GM19043 (cell line): ENCODE measurements around the gene BRSK2.
"Not testable (repeated sequence)": the region's sequence is repeated elsewhere in the genome, so short reads cannot be mapped to it uniquely, and the experiment has no call there.

Experiments used
- ATAC-seq: cut with Tn5 transposase; IDR thresholded peaks from one replicate; pipeline ENCODE4 v1.9.1; 2021; ENCODE audit warnings: low read depth; ENCODE audit not compliant: unreplicated experiment

Gene BRSK2

DNA sequence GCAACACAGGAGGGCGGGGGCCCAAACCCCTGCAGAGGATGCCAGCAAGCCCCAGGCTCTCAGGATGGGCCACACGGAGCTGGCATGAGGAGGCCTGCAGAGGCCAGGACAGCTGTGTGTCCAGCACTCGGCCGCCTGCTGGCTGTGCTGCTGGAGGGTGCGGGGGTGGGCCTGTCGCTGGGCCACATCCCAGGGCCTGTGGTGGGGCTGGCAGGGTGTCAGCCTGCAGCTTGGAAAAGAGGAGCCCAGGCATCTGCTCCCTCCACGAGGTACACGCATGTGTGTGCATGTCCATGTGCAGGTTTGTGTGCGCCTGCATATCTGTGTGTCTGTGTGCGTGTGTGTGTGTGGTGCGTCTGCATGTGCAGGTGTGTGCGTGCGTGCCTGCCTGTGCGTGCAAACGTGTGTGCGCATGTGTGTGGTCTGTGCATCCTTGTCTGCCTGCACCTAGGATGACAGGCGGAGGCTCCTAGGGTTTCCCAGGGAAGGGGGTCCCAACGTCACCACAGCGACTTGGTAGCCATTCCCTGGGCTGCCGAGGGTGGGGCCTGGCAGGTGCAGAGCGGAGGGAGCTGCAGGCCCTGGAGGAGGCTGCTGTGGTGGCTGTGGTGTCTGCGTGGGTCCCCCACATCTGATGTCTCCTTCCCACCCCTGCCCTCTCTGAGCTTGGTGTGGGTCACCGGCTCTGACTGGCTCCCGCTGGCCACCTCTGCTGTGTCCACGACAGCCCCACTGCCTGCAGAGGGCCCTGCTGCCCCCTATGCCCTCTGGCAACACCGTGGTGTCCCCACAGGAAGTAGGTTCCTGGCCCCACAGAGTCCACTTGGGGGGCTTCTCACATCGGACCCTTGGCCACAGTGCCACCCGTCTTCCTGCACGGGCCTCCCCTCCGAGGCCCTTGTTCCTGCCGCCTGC, 17.1 kb downstream of the BRSK2 start:
- ATAC-seq: no peak

DNA sequence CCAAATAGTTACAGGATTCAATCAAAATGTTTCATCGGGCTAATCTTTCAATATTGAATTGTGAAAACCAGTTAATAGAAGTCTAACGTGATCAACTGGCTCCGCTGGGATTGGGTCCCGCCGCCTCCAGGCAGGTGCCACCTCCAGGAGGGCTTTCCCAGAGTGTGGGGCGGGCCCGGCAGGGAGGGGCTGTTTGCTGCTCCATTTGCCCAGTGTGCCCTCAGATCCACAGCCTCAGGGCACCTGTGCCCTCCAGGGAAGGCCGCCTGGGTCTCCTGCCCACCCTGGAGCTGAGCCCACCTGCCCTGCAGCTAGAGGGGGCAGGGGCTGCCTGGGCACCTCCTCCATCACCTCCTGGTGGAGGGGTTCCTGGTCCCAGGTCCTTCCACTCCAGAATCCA, 17.9 kb downstream of the BRSK2 start:
- ATAC-seq: no peak

DNA sequence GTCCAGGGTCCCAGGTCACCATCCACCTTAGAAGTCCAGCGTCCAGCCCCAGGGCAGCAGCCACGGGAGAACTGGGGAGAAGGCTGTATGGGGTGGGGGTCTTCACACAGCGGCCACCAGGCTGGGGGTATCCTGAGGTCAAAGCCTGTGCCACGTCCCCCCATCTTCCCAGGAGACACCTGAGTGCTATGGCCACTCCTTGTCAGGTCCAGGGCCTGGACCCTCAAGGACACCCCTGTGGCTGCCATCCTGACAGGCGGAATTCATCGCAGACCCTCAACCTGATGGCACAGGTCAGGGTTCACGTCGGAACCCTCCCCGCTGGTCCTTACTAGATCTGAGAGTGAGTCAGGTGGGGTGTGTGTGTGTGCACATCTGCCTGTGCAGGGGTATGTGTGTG, 18.6 kb downstream of the BRSK2 start:
- no peak for ATAC-seq

DNA sequence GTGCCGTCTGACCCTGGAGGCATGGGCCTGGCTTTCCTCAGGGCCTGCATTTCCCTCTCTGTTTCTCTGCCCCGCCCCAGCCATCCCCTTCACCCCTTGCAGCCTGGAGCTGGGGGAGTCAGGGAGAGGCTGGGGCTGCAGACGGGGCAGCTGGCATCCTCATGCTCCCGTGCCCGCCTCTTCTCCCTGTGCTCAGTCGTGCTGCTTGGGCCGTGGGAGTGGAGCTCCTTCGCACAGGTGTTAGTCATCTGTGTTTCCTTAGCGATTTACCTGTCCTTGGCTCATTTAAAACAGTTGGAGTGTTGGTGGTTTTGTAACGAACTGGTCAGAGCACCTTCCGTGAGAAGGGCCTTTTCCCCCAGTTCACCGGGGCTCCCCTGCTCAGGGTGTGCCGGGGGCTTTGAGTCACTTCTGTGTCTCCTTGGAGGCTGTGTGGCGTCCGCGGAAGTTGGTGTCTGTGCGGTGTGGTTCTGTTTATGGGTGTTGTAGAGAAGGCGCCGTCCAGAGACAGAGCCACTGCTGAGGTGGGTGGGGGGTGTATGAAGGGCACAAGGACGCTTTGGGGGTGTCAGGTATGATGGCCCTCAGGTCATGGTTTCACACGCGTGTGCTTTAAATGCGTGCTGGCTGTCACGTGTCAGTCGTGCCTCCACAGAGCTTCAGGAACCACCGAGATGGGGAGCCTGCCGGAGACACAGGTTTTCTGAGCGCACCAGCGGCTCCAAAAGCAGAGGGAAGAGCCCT, 19.5 kb downstream of the BRSK2 start:
- no peak for ATAC-seq

DNA sequence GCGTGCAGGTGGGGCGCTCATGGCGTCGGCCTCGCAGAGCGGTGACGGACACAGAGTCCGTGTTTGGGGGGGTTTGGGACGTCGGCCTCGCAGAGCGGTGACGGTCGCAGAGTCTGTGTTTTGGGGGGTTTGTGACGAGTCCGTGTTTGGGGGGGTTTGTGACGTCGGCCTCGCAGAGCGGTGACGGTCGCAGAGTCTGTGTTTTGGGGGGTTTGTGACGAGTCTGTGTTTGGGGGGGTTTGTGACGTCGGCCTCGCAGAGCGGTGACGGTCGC, 20.1 kb downstream of the BRSK2 start:
- ATAC-seq: not testable (repeated sequence)

DNA sequence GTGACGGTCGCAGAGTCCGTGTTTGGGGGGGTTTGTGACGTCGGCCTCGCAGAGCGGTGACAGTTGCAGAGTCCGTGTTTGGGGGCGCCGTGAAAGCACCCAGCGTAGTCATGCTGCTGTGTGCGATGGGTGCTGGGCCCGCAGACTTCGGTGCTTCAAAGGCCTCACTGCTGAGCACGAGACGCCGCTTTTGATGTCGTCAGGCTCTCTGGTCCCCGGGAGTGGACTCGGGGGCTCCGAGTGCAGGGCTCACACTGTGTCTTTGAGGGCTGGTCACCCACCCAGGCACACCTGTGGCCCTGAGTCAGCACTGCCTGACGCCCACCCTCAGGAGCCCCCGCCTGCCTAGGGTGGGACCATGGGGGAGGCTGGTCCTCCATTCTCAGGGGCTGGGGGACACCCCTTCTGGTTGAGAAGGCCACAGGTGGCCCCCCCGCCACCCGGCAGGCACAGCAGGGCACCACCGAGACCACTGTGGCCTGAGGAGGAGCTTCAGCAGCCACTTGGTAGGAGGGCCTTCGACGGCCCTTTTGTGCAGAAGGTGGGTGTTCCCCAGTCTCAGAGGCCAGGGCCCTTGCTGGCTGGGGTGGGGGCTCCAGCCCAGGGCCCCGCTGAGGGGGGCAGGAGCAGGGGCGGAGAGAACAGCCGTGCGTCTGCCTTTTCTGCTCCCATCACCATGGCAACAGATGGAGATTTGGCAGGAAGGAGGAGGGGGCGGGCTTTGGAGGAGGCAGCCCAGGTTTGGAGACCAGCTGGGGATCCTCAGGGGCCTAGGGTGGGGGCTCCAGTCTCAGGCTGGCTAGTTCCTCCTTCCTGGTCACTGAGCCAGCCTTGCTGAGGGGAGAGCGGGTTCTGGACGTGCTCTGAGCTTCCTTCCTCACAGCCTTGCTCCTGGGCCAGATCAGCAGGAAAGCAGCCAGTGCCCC, 20.9 kb downstream of the BRSK2 start:
- ATAC-seq: no peak

DNA sequence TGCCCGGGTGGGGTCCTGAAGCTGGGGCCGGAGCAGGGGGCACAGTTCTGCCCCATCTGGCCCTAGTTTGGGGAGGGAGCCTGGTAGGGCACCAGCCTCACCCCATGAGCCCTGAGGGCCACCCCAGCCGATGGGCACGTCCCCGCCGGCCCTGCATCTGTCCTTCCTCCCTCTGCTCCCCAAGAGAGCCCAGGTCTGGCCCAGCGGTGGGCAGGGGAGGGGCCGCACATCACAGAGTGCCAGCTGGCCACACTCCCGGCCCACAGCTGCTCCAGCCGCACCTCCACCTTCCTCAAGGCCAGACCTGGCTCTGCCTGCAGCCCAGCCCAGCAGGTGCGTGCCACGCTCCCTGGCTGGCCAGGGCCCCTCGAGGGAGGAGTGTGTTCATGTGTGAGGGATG, 21.6 kb downstream of the BRSK2 start:
- ATAC-seq: no peak

DNA sequence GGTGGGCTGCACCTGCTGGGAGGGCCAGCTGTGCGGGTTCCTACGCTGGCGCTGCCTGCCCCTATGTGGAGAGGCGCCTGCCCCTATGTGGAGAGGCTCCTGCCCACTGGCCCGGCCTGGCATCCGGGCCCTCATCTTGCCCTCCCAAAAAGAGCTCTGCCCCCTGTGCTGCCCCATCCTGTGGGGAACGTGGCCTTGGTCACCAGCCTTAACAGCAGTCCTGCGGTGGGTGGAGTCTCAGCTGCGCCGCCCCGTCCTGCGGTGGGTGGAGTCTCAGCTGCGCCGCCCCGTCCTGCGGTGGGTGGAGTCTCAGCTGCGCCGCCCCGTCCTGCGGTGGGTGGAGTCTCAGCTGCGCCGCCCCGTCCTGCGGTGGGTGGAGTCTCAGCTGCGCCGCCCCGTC, 22.0 kb downstream of the BRSK2 start:
- ATAC-seq: not testable (repeated sequence)

DNA sequence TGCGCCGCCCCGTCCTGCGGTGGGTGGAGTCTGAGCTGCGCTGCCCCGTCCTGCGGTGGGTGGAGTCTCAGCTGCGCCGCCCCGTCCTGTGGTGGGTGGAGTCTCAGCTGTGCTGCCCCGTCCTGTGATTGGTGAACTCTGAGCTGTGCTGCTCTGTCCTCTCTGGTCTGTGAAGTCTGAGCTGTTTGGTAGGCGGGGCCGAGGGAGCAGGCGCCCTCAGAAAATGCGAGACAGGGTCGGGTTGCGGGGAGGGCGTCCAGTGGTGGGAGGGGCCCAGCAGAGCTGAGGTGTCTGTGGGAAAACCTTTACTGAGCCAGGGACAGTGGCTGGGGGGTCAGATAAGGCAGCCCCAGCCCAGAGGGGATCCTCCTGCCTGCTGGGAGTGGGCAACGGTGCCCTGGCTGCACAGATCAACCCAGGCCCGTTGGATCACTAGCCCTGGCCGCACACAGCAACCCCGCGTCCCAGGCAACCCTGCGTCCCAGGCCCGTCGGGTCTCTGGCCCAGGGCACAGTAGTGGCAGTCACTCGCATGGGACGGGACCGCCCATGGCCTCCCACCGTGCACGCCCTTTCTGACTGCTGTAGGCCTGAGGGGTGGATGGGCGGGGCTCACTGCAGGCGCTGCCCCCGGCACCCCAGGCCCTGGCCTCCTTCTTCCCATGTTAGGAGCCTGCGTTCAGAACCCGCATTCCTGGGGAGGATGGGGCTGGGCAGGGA, 22.8 kb downstream of the BRSK2 start:
- no peak for ATAC-seq

DNA sequence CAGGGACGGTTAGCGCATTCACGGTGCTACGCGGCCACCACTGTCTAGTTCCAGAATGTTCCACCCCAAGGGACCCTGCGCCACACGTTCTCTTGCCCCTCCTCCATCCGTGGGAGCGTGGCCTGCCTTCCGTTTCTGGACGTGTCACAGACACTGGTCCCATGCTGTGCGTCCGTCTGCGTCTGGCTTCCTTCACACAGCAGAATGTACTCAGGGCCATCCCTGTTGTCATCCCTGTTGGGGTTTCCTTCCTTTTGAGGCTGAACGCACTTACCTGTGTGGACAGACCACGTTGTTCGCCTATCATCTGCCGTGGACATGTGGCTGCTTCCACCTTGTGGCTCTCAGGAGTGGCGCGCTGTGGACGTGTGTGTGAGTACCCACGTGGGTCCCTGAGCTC, 24.9 kb downstream of the BRSK2 start:
- no peak for ATAC-seq

DNA sequence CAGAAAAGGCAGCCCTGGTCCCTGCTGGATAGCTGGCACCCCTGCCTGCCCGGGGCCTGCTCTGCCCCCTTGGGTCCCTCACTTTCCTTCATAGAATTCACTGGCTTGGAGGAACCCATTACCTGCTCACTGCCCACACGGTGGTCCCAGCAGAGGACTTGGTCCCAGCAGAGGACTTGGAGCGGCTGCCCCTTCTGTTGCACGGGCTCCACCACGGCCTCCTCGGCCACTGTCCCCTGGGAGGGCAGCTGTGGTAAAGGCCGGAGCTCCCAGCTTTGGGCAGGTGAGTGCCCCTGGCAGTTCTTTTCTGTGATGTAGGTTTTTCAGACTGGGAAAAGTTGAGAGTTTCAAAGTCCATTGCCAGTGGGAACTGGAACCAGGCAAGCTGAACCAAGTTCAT, 25.9 kb downstream of the BRSK2 start:
- ATAC-seq: no peak

DNA sequence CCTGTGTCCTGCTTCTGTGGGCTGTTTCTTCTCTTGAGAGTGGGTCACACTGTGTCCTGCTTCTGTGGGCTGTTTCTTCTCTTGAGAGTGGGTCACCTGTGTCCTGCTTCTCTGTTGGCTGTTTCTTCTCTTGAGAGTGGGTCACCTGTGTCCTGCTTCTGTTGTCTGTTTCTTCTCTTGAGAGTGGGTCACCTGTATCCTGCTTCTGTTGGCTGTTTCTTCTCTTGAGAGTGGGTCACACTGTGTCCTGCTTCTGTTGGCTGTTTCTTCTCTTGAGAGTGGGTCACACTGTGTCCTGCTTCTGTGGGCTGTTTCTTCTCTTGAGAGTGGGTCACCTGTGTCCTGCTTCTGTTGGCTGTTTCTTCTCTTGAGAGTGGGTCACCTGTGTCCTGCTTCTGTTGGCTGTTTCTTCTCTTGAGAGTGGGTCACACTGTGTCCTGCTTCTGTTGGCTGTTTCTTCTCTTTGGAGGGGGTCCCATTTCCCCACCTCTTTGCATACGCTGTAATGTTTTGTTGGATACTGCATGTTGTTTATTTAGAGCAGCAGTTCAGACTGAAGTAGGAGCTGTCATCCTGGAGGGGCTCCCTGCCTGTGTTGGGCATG, 28.6 kb downstream of the BRSK2 start:
- ATAC-seq: not testable (repeated sequence)

DNA sequence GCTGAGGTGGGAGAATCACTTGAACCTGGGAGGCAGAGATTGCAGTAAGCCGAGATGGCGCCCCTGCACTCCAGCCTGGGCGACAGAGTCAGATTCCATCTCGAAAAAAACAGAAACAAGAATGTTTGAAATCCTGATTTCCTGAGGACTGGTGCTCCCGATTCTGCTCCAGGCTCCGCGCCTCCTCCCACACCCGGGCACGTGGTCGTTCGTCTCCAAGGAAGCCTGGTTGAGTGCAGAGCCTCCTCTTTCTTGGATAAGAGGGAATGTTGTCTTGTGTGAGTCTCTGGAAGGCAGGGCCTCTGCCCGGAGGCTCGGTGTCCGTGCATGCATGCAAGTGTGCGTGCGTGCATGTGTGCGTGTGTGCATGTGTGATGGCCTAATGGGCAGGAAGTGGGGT, 30.1 kb downstream of the BRSK2 start:
- no peak for ATAC-seq

DNA sequence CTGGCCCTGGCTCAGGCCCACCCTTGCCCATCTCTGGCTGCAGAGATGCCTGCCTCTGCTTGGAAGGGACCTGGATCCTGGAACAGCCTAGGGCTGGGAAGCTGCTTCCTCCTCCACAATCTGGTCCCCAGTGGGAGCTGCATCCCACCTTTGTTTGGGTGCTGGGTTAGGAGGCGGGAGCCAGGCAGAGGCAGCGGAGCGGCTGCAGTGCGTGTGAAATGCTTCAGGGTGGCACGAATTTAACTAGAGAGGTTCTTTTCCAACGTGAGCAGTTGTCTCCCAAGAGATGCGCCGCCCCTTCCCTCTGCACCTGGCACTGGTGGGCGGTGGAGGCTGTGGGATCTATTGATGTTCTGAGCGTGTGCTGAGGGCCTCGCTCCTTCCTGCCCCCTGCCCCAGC, 31.6 kb downstream of the BRSK2 start:
- ATAC-seq: no peak

DNA sequence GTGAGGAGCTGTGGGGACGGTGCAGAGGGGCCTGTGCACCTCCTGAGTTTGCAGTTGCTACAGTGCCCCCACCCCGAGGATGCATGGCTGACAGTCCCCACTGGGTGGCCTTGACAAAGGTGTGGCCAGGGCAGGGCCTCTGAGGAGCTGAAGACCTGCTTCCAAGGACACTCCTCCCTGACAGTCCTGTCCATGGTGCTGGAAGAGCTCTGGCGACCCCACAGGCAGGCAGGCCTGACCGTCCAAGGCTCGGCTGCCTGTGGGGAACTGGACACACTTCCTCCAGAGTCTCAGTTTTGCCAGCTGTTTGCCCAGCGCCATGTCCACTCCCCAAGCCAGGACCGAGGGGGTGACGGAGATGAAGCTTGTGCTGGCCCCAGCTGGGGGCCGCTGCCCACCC, 32.7 kb downstream of the BRSK2 start:
- no peak for ATAC-seq

DNA sequence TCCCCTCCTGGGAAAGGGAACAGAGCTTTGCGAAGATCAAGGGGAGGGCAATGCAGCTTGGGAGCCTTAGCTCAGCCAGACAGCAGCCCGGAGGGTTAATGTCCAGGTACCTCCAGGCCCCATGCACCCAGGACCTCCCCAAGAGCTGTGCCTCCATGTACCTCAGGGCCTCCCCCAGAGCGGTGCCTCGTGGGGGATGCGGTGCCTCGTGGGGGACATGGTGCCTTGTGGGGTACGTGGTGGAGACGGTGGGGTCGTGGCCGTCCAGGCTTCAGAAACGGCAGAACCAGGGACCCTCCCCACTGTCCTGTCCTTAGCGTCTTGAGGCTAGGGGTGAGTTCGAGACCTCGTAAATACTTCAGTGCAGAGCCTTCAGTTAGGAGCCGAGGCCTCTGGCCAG, 33.2 kb downstream of the BRSK2 start:
- ATAC-seq: no peak

DNA sequence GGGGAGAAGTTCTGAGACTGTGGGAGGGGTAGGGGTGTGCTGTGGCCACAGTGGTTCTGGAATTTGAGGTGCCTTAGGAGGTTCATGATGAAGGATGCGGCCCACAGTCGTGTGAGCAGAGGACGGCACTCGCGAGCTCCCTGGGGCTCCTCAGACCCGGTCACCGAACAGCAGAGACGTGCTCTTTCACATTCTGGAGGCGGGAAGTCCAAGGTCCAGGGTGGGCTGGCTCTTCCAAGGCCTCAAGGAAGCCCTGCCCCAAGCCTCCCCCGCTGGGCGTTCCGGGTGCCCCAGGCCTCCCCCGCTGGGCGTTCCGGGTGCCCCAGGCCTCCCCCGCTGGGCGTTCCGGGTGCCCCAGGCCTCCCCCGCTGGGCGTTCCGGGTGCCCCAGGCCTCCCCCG, 33.7 kb downstream of the BRSK2 start:
- ATAC-seq: not testable (repeated sequence)

DNA sequence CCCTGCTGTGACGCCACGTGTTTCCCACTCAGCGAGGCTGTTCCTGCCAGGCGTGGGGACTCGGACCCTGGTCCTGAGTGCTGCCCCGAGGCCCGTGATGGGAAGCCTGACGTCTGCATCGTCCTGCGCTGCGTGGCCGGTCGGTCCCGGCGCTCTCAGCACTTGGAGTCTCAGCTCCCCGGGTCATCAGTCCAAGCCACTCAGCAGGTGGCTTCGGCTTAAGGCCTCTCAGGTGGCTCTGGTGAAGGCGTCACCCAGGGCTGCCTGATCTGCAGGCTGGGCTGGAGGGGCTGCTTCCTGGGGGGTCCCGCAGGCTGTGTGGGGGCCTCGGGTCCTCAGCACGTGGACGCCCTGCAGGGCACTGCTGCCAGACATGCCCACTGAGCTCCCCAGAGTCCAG, 35.3 kb downstream of the BRSK2 start:
- ATAC-seq: no peak

DNA sequence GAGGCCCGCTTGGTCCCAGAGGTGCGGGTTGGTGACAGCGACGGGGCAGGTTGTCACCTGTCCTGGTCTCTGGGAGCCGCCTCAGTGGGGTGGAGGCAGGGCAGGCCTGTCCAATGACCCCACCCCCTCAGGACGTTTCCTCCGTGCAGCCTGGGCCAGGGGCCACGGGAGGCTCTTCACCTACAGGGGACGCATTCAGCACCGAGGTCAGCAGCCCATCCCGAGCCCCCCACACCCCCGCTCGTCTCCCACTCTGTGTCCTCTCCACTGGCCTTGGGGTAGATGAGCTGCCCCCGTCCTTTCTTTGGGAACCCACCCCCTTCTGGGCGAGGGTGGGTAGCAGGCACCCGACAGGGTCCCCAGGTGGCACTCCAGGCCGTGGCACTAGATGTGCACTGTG, 35.7 kb downstream of the BRSK2 start:
- ATAC-seq: no peak

DNA sequence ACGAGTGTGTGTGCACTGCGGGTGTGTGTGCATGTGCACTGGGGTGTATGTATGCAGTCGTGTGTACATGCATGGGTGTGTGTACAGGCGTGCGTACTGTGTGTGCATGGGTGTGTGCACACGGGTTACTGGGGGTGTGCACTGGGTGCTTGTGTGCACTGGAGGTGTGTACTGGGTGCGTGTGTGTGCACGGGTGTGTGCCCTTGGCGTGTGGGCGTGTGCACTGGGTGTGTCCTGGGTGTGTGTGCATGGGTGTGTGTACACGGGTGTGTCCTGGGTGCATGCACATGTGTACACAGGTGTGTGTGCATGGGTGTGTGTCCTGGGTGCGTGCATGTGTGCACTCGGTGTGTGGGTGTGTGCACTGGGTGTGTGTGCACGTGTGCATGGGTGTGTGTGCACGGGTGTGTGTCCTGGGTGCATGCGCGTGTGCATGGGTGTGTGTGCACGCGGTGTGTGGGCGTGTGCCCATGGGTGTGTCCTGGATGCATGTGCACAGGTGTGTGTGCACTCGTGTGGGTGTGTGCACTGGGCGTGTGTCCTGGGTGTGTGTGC, 39.1 kb downstream of the BRSK2 start:
- no peak for ATAC-seq
